Peyer's patch (tissue), 4 donors: ENCODE data around the gene ZNF302. TPM values are rescaled to one million over a fixed set of nuclear protein-coding genes. Genes with fewer than 3 reads are reported as not detected.

ENCODE experiments used
- DNase-seq, 3 donors: peaks; one replicate each; pipeline ENCODE4 v3.0.0-alpha.2; 2017 to 2019
- H3K27ac ChIP-seq, 4 donors: fragments of 200-600 bp; sonication (generic); one replicate each; pipeline ENCODE4 v1.5.1; 2016 to 2019
- H3K27me3 ChIP-seq, 2 donors: fragments of 200-600 bp; sonication (generic); one replicate each; pipeline ENCODE4 v1.5.1; 2019
- H3K36me3 ChIP-seq, 3 donors: fragments of 200-600 bp; sonication (generic); one replicate each; pipeline ENCODE4 v1.5.1; 2016 to 2019
- H3K4me1 ChIP-seq, 4 donors: fragments of 200-600 bp; sonication (generic); one replicate each; pipeline ENCODE4 v1.5.1; 2016 to 2019
- H3K4me3 ChIP-seq, 4 donors: fragments of 200-600 bp; sonication (generic); 1 replicate in 3 of 4; 2 replicates in 1 of 4; pipeline ENCODE4 v1.5.1; 2016 to 2019; ENCODE audit warnings: mild to moderate bottlenecking in 1 of 4
- H3K9me3 ChIP-seq, 4 donors: fragments of 200-600 bp; sonication (generic); one replicate each; pipeline ENCODE4 v1.5.1; 2016 to 2019; ENCODE audit warnings: mild to moderate bottlenecking in 1 of 4
- CTCF ChIP-seq, 6 experiments: fragments of 450-650 bp in 4 of 6; fragments of 200-600 bp in 2 of 6; sonication (generic) in 1 of 6; IDR thresholded peaks; one replicate each; pipeline ENCODE4 v1.5.1; 2017 to 2019; ENCODE audit warnings: antibody characterized with exemption in 6 of 6, mild to moderate bottlenecking in 3 of 6, moderate library complexity in 1 of 6
- POLR2A ChIP-seq, 2 donors: fragments of 450-650 bp; IDR thresholded peaks; one replicate each; pipeline ENCODE4 v1.5.1; 2017; ENCODE audit warnings: antibody characterized with exemption in 2 of 2, mild to moderate bottlenecking in 2 of 2, moderate library complexity in 2 of 2
- total RNA-seq, 4 donors: library from RNA; depleted of rRNA; stranded (reverse); fragments of >200 nt; gene quantifications; one replicate each; pipeline ENCODE4 v1.1.0, GENCODE V29; 2016

ZNF302 gene
- total RNA-seq, 4 donors from 2014 or later = 17.3 to 28.4 (median 25.0) TPM

- Histone ChIP-seq H3K9me3 (no peaks in the 10 kb centered on the region), H3K36me3 (no peaks in the 10 kb centered on the region), H3K27me3 (no peaks in the 10 kb centered on the region), H3K27ac (no peak overlapping the region), H3K4me3 (no peak overlapping the region), H3K4me1 (no peaks in the 10 kb centered on the region)
- DNase-seq = no peak
- TF ChIP-seq POLR2A (IDR thresholded peaks at IDR 0.05) = no peak
- TF ChIP-seq CTCF (IDR thresholded peaks at IDR 0.05) = no peak
Measured at GRCh38 chr19:34725400-34725799, 47.9 kb downstream of the ZNF302 start.

GRCh38 chr19:34731019-34731829 lies 53.7 kb downstream of the ZNF302 start:
- DNase-seq = no peak
- Histone ChIP-seq H3K4me1 (peaks cover 0 to 24% (median 8%) of the 10 kb centered on the region in 4 donors), H3K4me3 (no peak overlapping the region), H3K27ac (no peak overlapping the region), H3K36me3 (peaks cover 0 to 5% (median 0%) of the 10 kb centered on the region in 3 donors), H3K27me3 (no peaks in the 10 kb centered on the region), H3K9me3 (no peaks in the 10 kb centered on the region)
- TF ChIP-seq POLR2A (IDR thresholded peaks at IDR 0.05) (no peak), CTCF (IDR thresholded peaks at IDR 0.05) (no peak)

- no peak for DNase-seq
- peaks cover 0 to 10% (median 0%) of the 10 kb centered on the region in 3 donors for H3K36me3 ChIP-seq
- TF ChIP-seq POLR2A (IDR thresholded peaks at IDR 0.05) (no peak), CTCF (IDR thresholded peaks at IDR 0.05) (no peak)
- no peak overlapping the region for H3K27ac ChIP-seq
- peaks cover 0 to 24% (median 8%) of the 10 kb centered on the region in 4 donors for H3K4me1 ChIP-seq
- no peak overlapping the region for H3K4me3 ChIP-seq
- H3K9me3 ChIP-seq = no peaks in the 10 kb centered on the region
- no peaks in the 10 kb centered on the region for H3K27me3 ChIP-seq
Measured at GRCh38 chr19:34731964-34732363, 54.5 kb downstream of the ZNF302 start.

GRCh38 chr19:34732612-34733211 lies 55.2 kb downstream of the ZNF302 start:
- H3K4me3 ChIP-seq = peak overlapping the region; percentile 62 to 82 (median 72)
- TF ChIP-seq CTCF (IDR thresholded peaks at IDR 0.05) (no peak), POLR2A (IDR thresholded peaks at IDR 0.05) (no peak)
- H3K27ac ChIP-seq = peak overlapping the region in 3 of 4 donors; percentile 90 to 93 (median 93)
- peaks cover 0 to 2% (median 0%) of the 10 kb centered on the region in 4 donors for H3K9me3 ChIP-seq
- peaks cover 0 to 24% (median 8%) of the 10 kb centered on the region in 4 donors for H3K4me1 ChIP-seq
- DNase-seq = no peak
- H3K27me3 ChIP-seq = no peaks in the 10 kb centered on the region
- H3K36me3 ChIP-seq = peaks cover 0 to 14% (median 0%) of the 10 kb centered on the region in 3 donors

GRCh38 chr19:34733266-34733745 lies 55.8 kb downstream of the ZNF302 start:
- TF ChIP-seq CTCF (IDR thresholded peaks at IDR 0.05) (no peak), POLR2A (IDR thresholded peaks at IDR 0.05) (peak in 1 of 2 donors; percentile 55)

More at GRCh38 chr19:34733266-34733745, 55.8 kb downstream of the ZNF302 start:
- peak in 1 of 3 donors; percentile 54 for DNase-seq
- H3K27me3 ChIP-seq = no peaks in the 10 kb centered on the region
- H3K4me1 ChIP-seq = peaks cover 0 to 24% (median 8%) of the 10 kb centered on the region in 4 donors
- H3K27ac ChIP-seq = peak overlapping the region; percentile 90 to 94 (median 93)
- peak overlapping the region; percentile 62 to 82 (median 72) for H3K4me3 ChIP-seq
- H3K9me3 ChIP-seq = peaks cover 0 to 2% (median 0%) of the 10 kb centered on the region in 4 donors
- peaks cover 0 to 20% (median 0%) of the 10 kb centered on the region in 3 donors for H3K36me3 ChIP-seq
